HEK293 (cell line): ENCODE results near the gene GCK.
A peak's percentile ranks its signal among the peaks of the same experiment; 100 is the strongest.

ENCODE experiments used
- CTCF ChIA-PET: fragments of 350-600 bp; formaldehyde crosslinking; extraction: SDS; loops from one replicate; lab custom pipeline; 2021; ENCODE audit warnings: antibody characterized with exemption; lab: Yijun Ruan, JAX
- POLR2A ChIA-PET: fragments of 300-600 bp; formaldehyde crosslinking; extraction: SDS; loops from one replicate; lab custom pipeline; 2020; ENCODE audit warnings: antibody characterized with exemption, inconsistent platforms; lab: Yijun Ruan, JAX
- H3K27ac ChIP-seq: fragments of 200-500 bp; sonication (Bioruptor generic); 2 replicates; pipeline ENCODE4 v1.5.1; 2014; ENCODE audit warnings: low read depth, low read length, control low read depth, inconsistent platforms; ENCODE audit errors: extremely low read depth
- H3K36me3 ChIP-seq, 2 experiments: fragments of 200-500 bp in 1 of 2; sonication (Bioruptor generic) in 1 of 2; 1 replicate in 1 of 2; 2 replicates in 1 of 2; pipeline ENCODE4 v1.5.1; 2014 to 2017; ENCODE audit warnings: inconsistent platforms in 2 of 2, low read length in 2 of 2; ENCODE audit not compliant: control insufficient read depth in 2 of 2, insufficient read depth in 1 of 2
- H3K4me1 ChIP-seq: fragments of 200-500 bp; sonication (Bioruptor generic); 2 replicates; pipeline ENCODE4 v1.5.1; 2014; ENCODE audit warnings: mild to moderate bottlenecking, low read length, inconsistent platforms; ENCODE audit not compliant: control insufficient read depth, insufficient read depth
- H3K4me3 ChIP-seq: 2 replicates; pipeline ENCODE4 v1.5.1; 2011; ENCODE audit warnings: low read depth, mild to moderate bottlenecking, control low read depth, low read length, moderate library complexity
- H3K9me3 ChIP-seq: fragments of 200-500 bp; sonication (Bioruptor generic); 2 replicates; pipeline ENCODE4 v1.5.1; 2014; ENCODE audit warnings: low read depth, low read length, inconsistent platforms; ENCODE audit not compliant: control insufficient read depth, insufficient read depth
- EGR2 ChIP-seq: fragments of 450-650 bp; formaldehyde crosslinking; IDR thresholded peaks from 2 replicates; pipeline ENCODE4 v1.5.1; 2016; ENCODE audit warnings: low read depth, missing biosample characterization, missing genetic modification characterization
- GLIS1 ChIP-seq: fragments of 450-650 bp; formaldehyde crosslinking; IDR thresholded peaks from 2 replicates; pipeline ENCODE4 v1.5.1; 2016; ENCODE audit warnings: missing biosample characterization, missing genetic modification characterization
- PATZ1 ChIP-seq: fragments of 450-650 bp; formaldehyde crosslinking; IDR thresholded peaks from 2 replicates; pipeline ENCODE4 v1.5.1; 2016; ENCODE audit warnings: missing biosample characterization, missing genetic modification characterization
- ZBTB48 ChIP-seq: fragments of 450-650 bp; formaldehyde crosslinking; IDR thresholded peaks from 2 replicates; pipeline ENCODE4 v1.5.1; 2016; ENCODE audit warnings: missing biosample characterization, missing genetic modification characterization
- ZBTB6 ChIP-seq: fragments of 450-650 bp; formaldehyde crosslinking; IDR thresholded peaks from 2 replicates; pipeline ENCODE4 v1.5.1; 2017; ENCODE audit warnings: missing biosample characterization, missing genetic modification characterization
- ZFP37 ChIP-seq: fragments of 450-650 bp; formaldehyde crosslinking; IDR thresholded peaks from 2 replicates; pipeline ENCODE4 v1.5.1; 2016; ENCODE audit warnings: missing biosample characterization, missing genetic modification characterization
- ZNF16 ChIP-seq: fragments of 450-650 bp; formaldehyde crosslinking; IDR thresholded peaks from 2 replicates; pipeline ENCODE4 v1.5.1; 2016; ENCODE audit warnings: low read depth, missing biosample characterization, missing genetic modification characterization
- ZNF174 ChIP-seq: fragments of 450-650 bp; formaldehyde crosslinking; IDR thresholded peaks from 2 replicates; pipeline ENCODE4 v1.5.0; 2017; ENCODE audit warnings: missing biosample characterization, mild to moderate bottlenecking, missing genetic modification characterization
- ZNF184 ChIP-seq: fragments of 450-650 bp; IDR thresholded peaks from 2 replicates; pipeline ENCODE4 v1.5.1; 2018; ENCODE audit warnings: missing biosample characterization, mild to moderate bottlenecking, missing genetic modification characterization
- ZNF423 ChIP-seq: fragments of 450-650 bp; formaldehyde crosslinking; IDR thresholded peaks from 2 replicates; pipeline ENCODE4 v1.5.1; 2016; ENCODE audit warnings: missing biosample characterization, missing genetic modification characterization
- ZNF658 ChIP-seq: fragments of 450-650 bp; formaldehyde crosslinking; IDR thresholded peaks from 2 replicates; pipeline ENCODE4; 2016; ENCODE audit warnings: missing biosample characterization, missing genetic modification characterization
- ZNF664 ChIP-seq: fragments of 450-650 bp; formaldehyde crosslinking; IDR thresholded peaks from 2 replicates; pipeline ENCODE4 v1.5.1; 2016; ENCODE audit warnings: missing biosample characterization, missing genetic modification characterization
- ZNF701 ChIP-seq: fragments of 450-650 bp; formaldehyde crosslinking; IDR thresholded peaks from 2 replicates; pipeline ENCODE4 v1.5.1; 2016; ENCODE audit warnings: missing biosample characterization, missing genetic modification characterization
- ZNF768 ChIP-seq: fragments of 450-650 bp; formaldehyde crosslinking; IDR thresholded peaks from 2 replicates; pipeline ENCODE4 v1.5.1; 2018; ENCODE audit warnings: missing biosample characterization, mild to moderate bottlenecking, missing genetic modification characterization
- ZSCAN30 ChIP-seq: fragments of 450-650 bp; IDR thresholded peaks from 2 replicates; pipeline ENCODE4 v1.5.1; 2018; ENCODE audit warnings: missing biosample characterization, mild to moderate bottlenecking, missing genetic modification characterization, moderate library complexity
- TF ChIP-seq, protein P1 (sequence below): fragments of 450-650 bp; formaldehyde crosslinking; IDR thresholded peaks from 2 replicates; pipeline ENCODE4 v1.5.1; 2017; ENCODE audit warnings: missing biosample characterization, missing genetic modification characterization
- TF ChIP-seq, protein P2 (sequence below): fragments of 450-650 bp; formaldehyde crosslinking; IDR thresholded peaks from 2 replicates; pipeline ENCODE4 v1.5.1; 2016; ENCODE audit warnings: missing biosample characterization, missing genetic modification characterization
- TF ChIP-seq, protein P3 (sequence below): fragments of 450-650 bp; formaldehyde crosslinking; IDR thresholded peaks from 2 replicates; pipeline ENCODE4 v1.5.1; 2016; ENCODE audit warnings: missing biosample characterization, missing genetic modification characterization, borderline replicate concordance
- TF ChIP-seq, protein P4 (sequence below): fragments of 450-650 bp; formaldehyde crosslinking; IDR thresholded peaks from 2 replicates; pipeline ENCODE4; 2016; ENCODE audit warnings: missing biosample characterization, missing genetic modification characterization

GCK gene

GRCh38 chr7:44119829-44120380, 69.3 kb downstream of the GCK start:
- CTCF ChIA-PET = no interaction called here

GRCh38 chr7:44117801-44118429, 71.3 kb downstream of the GCK start:
- TF ChIP-seq PATZ1 (tag by site-specific recombination) (no peak), ZNF768 (tag by site-specific recombination) (no peak), GLIS1 (tag by site-specific recombination) (peak; percentile 69), ZNF658 (no peak), ZBTB6 (tag by site-specific recombination) (no peak)
- TF ChIP-seq, protein P1, sequence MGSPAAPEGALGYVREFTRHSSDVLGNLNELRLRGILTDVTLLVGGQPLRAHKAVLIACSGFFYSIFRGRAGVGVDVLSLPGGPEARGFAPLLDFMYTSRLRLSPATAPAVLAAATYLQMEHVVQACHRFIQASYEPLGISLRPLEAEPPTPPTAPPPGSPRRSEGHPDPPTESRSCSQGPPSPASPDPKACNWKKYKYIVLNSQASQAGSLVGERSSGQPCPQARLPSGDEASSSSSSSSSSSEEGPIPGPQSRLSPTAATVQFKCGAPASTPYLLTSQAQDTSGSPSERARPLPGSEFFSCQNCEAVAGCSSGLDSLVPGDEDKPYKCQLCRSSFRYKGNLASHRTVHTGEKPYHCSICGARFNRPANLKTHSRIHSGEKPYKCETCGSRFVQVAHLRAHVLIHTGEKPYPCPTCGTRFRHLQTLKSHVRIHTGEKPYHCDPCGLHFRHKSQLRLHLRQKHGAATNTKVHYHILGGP (tag by site-specific recombination) = no peak
- TF ChIP-seq, protein P2, sequence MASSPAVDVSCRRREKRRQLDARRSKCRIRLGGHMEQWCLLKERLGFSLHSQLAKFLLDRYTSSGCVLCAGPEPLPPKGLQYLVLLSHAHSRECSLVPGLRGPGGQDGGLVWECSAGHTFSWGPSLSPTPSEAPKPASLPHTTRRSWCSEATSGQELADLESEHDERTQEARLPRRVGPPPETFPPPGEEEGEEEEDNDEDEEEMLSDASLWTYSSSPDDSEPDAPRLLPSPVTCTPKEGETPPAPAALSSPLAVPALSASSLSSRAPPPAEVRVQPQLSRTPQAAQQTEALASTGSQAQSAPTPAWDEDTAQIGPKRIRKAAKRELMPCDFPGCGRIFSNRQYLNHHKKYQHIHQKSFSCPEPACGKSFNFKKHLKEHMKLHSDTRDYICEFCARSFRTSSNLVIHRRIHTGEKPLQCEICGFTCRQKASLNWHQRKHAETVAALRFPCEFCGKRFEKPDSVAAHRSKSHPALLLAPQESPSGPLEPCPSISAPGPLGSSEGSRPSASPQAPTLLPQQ (tag by site-specific recombination) = no peak
- Histone ChIP-seq H3K27ac (no peak overlapping the region), H3K4me3 (no peak overlapping the region), H3K36me3 (peaks cover 12 to 75% of the 10 kb centered on the region in 2 experiments), H3K9me3 (no peaks in the 10 kb centered on the region), H3K4me1 (no peaks in the 10 kb centered on the region)
- CTCF ChIA-PET = no interaction called here
- POLR2A ChIA-PET = no interaction called here

More at GRCh38 chr7:44119829-44120380, 69.3 kb downstream of the GCK start:
- Histone ChIP-seq H3K36me3 (peaks cover 12 to 67% of the 10 kb centered on the region in 2 experiments), H3K9me3 (no peaks in the 10 kb centered on the region), H3K4me3 (no peak overlapping the region), H3K4me1 (no peaks in the 10 kb centered on the region), H3K27ac (no peak overlapping the region)
- POLR2A ChIA-PET = no interaction called here
- no peak for TF ChIP-seq ZNF423 (tag by site-specific recombination)
- no peak for TF ChIP-seq ZNF664 (tag by site-specific recombination)
- no peak for TF ChIP-seq ZNF174 (tag by site-specific recombination)
- TF ChIP-seq ZNF16 (tag by site-specific recombination) = no peak
- TF ChIP-seq, all 188 proteins: peak for 0

DNA sequence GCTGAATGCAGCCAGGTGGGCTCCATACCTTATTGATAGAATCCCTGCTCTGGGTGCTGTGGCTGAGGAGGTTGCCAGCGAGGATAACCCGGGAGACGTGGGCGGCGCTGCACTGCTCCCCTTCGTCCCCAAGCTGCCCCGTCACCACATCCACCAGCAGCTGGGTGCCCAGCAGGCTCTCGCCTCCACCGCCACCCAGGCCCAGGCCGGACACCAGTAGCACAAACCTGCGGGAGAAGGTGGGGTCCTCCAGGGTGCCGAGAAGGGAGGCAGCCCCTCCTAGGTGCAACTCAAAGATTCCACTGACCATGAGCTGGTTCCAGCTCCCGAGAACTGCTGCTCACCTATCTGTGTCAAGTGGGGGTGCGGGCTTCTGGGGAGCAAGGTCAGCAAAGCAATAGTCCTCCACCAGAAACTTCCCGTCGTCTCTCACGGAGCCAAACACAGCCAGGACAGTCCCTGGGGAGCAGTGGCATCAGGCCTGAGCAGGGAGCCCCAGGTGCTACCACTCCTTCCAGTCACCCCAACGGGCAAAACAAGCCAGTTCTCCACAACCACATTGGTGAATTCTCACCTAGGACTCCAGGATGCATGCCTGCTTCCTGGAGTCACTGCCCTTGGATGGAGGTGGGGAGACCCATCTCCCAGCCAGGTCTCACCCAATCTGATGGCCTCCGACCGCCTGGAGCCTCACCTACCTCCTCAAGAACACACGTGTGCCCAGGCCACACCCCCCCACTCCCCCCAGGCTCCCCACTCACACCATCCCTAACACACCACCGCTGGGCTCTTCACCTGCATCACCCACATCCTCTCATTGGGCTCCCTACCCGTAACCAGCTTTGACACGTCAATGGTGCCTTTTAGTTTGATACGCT, 72.2 kb downstream of the GCK start:
- no peak for TF ChIP-seq ZNF701 (tag by site-specific recombination)
- no peak for TF ChIP-seq ZNF184 (tag by site-specific recombination)
- TF ChIP-seq ZFP37 (tag by site-specific recombination) = no peak
- TF ChIP-seq, protein P3, sequence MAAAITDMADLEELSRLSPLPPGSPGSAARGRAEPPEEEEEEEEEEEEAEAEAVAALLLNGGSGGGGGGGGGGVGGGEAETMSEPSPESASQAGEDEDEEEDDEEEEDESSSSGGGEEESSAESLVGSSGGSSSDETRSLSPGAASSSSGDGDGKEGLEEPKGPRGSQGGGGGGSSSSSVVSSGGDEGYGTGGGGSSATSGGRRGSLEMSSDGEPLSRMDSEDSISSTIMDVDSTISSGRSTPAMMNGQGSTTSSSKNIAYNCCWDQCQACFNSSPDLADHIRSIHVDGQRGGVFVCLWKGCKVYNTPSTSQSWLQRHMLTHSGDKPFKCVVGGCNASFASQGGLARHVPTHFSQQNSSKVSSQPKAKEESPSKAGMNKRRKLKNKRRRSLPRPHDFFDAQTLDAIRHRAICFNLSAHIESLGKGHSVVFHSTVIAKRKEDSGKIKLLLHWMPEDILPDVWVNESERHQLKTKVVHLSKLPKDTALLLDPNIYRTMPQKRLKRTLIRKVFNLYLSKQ (tag by site-specific recombination) = no peak
- TF ChIP-seq, protein P4, sequence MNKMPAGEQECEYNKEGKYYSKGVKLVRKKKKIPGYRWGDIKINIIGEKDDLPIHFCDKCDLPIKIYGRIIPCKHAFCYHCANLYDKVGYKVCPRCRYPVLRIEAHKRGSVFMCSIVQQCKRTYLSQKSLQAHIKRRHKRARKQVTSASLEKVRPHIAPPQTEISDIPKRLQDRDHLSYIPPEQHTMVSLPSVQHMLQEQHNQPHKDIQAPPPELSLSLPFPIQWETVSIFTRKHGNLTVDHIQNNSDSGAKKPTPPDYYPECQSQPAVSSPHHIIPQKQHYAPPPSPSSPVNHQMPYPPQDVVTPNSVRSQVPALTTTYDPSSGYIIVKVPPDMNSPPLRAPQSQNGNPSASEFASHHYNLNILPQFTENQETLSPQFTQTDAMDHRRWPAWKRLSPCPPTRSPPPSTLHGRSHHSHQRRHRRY = no peak
- no peak for TF ChIP-seq EGR2
- no peak for TF ChIP-seq ZBTB48
- no peak for TF ChIP-seq ZSCAN30 (tag by site-specific recombination)
- ChIA-PET POLR2A (interaction anchor here (0.9 kb wide), 1 partner anchor 12 kb away, joined by 3 read pairs; no protein-coding TSS in a partner anchor), CTCF (no interaction called here)
- no peaks in the 10 kb centered on the region for H3K4me1 ChIP-seq
- H3K27ac ChIP-seq = no peak overlapping the region
- H3K4me3 ChIP-seq = no peak overlapping the region
- H3K36me3 ChIP-seq = peaks cover 12 to 74% of the 10 kb centered on the region in 2 experiments
- no peaks in the 10 kb centered on the region for H3K9me3 ChIP-seq
